Activated T-cell treated with anti-CD3 and anti-CD28 coated beads for 1 hour (primary cell): ENCODE data around the gene GPX1.

Experiments
- DNase-seq: peaks from one replicate; pipeline ENCODE4 v3.0.0-alpha.2; 2020; ENCODE audit warnings: low read depth

GPX1 gene

GRCh38 chr3:49311283-49311682 is 46.9 kb downstream of the GPX1 start:
- no peak for DNase-seq

- DNase-seq: no peak
Measured at GRCh38 chr3:49310677-49311076, 47.5 kb downstream of the GPX1 start.
